Brain microvascular endothelial cell (primary cell): ENCODE measurements around the gene VPS50.

Experiments
- DNase-seq: peaks from one replicate; pipeline ENCODE4 v3.0.0-alpha.2; 2020
- H3K27ac ChIP-seq: fragments of 250-450 bp; sonication (Bioruptor Pico); 2 replicates; pipeline ENCODE4 v1.5.1; 2020; ENCODE audit warnings: mild to moderate bottlenecking, moderate library complexity
- H3K27me3 ChIP-seq: fragments of 250-450 bp; sonication (Bioruptor Pico); replicated peaks from 2 replicates; pipeline ENCODE4 v1.5.1; 2020; ENCODE audit warnings: mild to moderate bottlenecking
- H3K36me3 ChIP-seq: fragments of 250-450 bp; sonication (Bioruptor Pico); replicated peaks from 2 replicates; pipeline ENCODE4 v1.5.1; 2020; ENCODE audit warnings: mild to moderate bottlenecking
- H3K4me3 ChIP-seq: 2 replicates; pipeline ENCODE4 v1.5.1; 2011; ENCODE audit warnings: low read depth, mild to moderate bottlenecking, control low read depth, low read length, moderate library complexity
- in situ Hi-C: cut with HindIII; loops from 2 replicates; pipeline ENCODE4 v1.10.0; 2017; ENCODE audit warnings: low sequenced_read_pairs, low pct_ligation_motif_present
- TF ChIP-seq, protein P1 (sequence below): IDR thresholded peaks from 2 replicates; pipeline ENCODE4 v1.5.1; 2011; ENCODE audit warnings: low read depth, mild to moderate bottlenecking, moderate library complexity, low read length, control low read depth, inconsistent platforms; ENCODE audit errors: missing control alignments

Gene VPS50

GRCh38 chr7:93373537-93373936 lies 141.4 kb downstream of the VPS50 start:
- DNase-seq, result no peak
- in situ Hi-C loops, result no loop called here
- TF ChIP-seq, protein P1, sequence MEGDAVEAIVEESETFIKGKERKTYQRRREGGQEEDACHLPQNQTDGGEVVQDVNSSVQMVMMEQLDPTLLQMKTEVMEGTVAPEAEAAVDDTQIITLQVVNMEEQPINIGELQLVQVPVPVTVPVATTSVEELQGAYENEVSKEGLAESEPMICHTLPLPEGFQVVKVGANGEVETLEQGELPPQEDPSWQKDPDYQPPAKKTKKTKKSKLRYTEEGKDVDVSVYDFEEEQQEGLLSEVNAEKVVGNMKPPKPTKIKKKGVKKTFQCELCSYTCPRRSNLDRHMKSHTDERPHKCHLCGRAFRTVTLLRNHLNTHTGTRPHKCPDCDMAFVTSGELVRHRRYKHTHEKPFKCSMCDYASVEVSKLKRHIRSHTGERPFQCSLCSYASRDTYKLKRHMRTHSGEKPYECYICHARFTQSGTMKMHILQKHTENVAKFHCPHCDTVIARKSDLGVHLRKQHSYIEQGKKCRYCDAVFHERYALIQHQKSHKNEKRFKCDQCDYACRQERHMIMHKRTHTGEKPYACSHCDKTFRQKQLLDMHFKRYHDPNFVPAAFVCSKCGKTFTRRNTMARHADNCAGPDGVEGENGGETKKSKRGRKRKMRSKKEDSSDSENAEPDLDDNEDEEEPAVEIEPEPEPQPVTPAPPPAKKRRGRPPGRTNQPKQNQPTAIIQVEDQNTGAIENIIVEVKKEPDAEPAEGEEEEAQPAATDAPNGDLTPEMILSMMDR, result no peak
- Histone ChIP-seq H3K27me3 (peaks cover 9% of the 10 kb centered on the region), H3K36me3 (no peaks in the 10 kb centered on the region), H3K27ac (no peak overlapping the region), H3K4me3 (no peak overlapping the region)

DNA sequence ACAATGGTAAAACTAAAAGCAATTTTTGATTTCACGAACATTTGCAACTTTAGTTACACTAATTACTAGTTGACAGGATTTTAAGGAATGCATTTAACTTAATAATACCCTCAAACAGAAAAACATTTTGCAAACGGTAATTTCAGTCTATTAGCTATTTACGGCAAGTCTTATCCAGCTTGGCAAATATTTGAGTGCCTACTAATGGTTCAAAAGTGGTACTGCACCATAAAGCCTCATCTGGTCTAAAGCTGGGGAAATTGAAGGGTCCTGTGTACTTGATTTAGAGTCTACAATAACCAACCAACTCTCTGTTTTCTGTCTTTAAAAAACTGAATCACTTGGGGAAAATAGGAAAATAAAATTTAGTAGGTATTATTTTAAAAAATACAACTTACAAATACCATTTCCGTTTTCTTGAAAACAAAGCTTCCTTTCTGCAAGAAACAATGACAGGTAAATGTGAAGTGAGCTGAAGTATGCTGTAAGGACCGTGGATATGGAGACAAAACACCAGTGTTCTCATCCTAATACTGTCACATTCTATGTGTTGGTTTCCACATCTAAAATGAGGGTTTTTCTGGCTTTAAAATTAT lies 142.3 kb downstream of the VPS50 start:
- H3K36me3 ChIP-seq, result no peaks in the 10 kb centered on the region
- in situ Hi-C loops, result no loop called here
- peaks cover 11% of the 10 kb centered on the region for H3K27me3 ChIP-seq
- H3K4me3 ChIP-seq, result no peak overlapping the region
- no peak overlapping the region for H3K27ac ChIP-seq
- DNase-seq, result peak; percentile 29
- TF ChIP-seq, protein P1, result peak; percentile 77

- in situ Hi-C loops, result no loop called here
- DNase-seq, result no peak
- no peak overlapping the region for H3K4me3 ChIP-seq
- TF ChIP-seq, protein P1, result no peak
- no peak overlapping the region for H3K27ac ChIP-seq
- no peaks in the 10 kb centered on the region for H3K36me3 ChIP-seq
- peaks cover 11% of the 10 kb centered on the region for H3K27me3 ChIP-seq
Measured at GRCh38 chr7:93375603-93376002, 143.4 kb downstream of the VPS50 start.

DNA sequence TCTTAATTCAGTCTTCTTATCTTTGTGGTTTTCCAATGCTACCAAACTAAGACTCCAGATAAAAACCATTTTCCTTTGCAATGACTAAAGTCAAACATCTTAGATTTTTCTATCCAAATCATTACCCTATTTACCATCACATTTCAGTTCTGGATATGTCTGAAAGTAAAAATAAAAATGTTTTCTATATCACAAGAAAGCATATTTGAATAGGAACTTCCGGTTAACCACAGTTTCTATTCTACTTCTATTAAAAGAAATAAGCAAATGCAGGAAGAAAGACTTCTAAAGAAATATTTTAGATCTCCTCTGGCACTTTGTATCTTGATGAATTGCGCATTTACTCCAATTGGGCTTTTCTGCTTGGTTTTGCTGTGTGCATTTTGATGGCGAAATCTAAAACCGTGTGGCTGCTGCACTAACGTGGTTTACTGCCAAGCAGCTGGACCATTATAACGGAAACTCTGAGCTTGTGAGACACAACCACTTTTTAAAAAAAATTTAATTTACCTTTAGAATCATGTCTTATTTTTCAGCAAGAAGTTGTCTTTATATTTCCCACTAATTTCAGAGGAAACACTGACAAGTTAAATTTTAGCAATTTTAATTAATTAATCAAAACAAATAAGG lies 146.1 kb downstream of the VPS50 start:
- H3K4me3 ChIP-seq, result no peak overlapping the region
- H3K36me3 ChIP-seq, result no peaks in the 10 kb centered on the region
- TF ChIP-seq, protein P1, result no peak
- DNase-seq, result no peak
- no peak overlapping the region for H3K27ac ChIP-seq
- peaks cover 11% of the 10 kb centered on the region for H3K27me3 ChIP-seq
- in situ Hi-C loops, result no loop called here

DNA sequence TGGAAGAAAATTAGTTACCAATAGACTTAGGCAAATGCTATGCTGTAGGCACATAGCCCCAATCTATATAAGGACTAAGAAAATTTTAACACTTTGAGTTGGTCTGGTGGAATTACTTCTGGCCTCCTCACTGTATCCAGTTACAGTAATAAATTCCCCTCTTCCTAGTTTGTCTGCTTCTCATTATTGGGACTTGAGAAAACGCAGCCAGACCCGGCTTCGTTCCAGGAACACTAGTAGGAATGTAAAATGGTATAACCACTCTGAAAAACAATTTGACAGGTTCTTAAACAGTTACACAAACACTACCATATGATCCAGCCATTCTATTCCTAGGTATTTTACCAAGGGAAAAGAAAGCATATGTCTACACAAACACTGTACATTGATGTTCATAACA lies 150.2 kb downstream of the VPS50 start:
- in situ Hi-C loops, result no loop called here
- TF ChIP-seq, protein P1, result no peak

DNA sequence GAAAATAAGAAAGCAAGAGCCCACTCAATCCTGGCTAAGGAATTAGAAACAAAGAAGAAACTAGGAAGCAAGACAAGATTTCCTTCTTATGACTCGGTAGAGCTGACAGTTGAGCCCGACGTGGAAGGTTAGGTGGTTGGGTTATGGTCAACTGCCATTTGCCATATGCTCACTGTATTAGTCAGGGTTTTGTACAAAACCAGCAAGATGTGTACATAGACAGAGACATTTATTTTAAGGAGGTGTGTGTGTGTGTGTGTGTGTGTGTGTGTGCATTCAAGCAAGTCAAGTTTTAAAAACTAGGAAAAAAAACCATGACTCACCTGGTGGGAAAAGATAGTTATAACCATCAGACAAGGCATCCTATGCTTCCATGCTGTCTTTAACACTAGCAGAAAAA lies 158.5 kb downstream of the VPS50 start:
- Histone ChIP-seq H3K4me3 (no peak overlapping the region), H3K36me3 (no peaks in the 10 kb centered on the region), H3K27me3 (peaks cover 6% of the 10 kb centered on the region), H3K27ac (no peak overlapping the region)
- no peak for DNase-seq
- in situ Hi-C loops, result no loop called here
- TF ChIP-seq, protein P1, result no peak

More for the DNA sequence above, 150.2 kb downstream of the VPS50 start:
- Histone ChIP-seq H3K27ac (no peak overlapping the region), H3K27me3 (peaks cover 8% of the 10 kb centered on the region), H3K4me3 (no peak overlapping the region), H3K36me3 (no peaks in the 10 kb centered on the region)
- no peak for DNase-seq
